ENCODE results near the gene NOLC1.

The NOLC1 gene

DNA sequence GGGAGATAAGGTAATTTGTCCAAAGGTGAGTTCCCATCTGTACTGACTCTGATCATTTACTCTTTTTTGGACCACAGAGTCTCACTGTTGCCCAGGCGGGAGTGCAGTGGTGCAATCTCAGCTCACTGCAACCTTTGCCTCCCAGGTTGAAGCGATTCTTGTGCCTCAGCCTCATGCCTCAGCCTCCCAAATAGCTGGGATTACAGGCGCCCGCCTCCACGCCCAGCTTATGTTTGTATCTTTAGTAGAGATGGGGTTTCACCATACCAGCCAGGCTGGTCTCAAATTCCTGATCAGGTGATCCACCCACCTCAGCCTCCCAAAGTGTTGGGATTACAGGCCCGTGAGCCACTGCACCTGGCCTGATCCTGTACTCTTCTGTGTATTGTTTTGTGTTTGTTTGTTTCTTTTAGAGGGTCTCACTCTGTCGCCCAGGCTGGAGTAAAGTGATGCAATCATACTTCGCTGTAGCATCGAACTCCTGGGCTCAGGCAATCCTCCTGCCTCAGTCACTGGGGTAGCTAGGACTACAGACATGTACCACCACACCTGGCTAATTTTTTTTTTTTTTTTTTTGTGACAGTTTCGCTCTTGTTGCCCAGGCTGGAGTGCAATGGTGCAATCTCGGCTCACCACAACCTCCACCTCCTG lies 2.4 kb downstream of the NOLC1 start:
- TF ChIP-seq, protein P1, sequence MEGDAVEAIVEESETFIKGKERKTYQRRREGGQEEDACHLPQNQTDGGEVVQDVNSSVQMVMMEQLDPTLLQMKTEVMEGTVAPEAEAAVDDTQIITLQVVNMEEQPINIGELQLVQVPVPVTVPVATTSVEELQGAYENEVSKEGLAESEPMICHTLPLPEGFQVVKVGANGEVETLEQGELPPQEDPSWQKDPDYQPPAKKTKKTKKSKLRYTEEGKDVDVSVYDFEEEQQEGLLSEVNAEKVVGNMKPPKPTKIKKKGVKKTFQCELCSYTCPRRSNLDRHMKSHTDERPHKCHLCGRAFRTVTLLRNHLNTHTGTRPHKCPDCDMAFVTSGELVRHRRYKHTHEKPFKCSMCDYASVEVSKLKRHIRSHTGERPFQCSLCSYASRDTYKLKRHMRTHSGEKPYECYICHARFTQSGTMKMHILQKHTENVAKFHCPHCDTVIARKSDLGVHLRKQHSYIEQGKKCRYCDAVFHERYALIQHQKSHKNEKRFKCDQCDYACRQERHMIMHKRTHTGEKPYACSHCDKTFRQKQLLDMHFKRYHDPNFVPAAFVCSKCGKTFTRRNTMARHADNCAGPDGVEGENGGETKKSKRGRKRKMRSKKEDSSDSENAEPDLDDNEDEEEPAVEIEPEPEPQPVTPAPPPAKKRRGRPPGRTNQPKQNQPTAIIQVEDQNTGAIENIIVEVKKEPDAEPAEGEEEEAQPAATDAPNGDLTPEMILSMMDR (IDR thresholded peaks at IDR 0.05; ENCODE audit: low read depth, low read length, missing control alignments), result no peak
- H3K4me3 ChIP-seq (replicated peaks; ENCODE audit: low read depth, low read length), result peak overlapping the region; percentile 76
- no peak for DNase-seq (ENCODE audit: extremely low read depth, low read depth)

DNA sequence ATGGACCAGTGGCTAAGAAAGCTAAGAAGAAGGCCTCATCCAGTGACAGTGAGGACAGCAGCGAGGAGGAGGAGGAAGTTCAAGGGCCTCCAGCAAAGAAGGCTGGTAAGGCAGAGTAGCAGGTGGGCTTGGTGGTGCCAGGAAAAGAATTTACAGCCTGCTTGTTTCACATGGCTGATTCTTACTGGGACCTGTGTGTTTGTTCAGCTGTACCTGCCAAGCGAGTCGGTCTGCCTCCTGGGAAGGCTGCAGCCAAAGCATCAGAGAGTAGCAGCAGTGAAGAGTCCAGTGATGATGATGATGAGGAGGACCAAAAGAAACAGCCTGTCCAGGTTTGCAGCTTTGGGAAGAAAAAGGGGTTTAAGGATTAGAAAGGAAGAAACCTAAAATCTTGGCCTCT lies 5.0 kb downstream of the NOLC1 start:
- no peak for DNase-seq (ENCODE audit: extremely low read depth, low read depth)
- no peak overlapping the region for H3K4me3 ChIP-seq (replicated peaks; ENCODE audit: low read depth, low read length)
- TF ChIP-seq, protein P1 (IDR thresholded peaks at IDR 0.05; ENCODE audit: low read depth, low read length, missing control alignments), result no peak

DNA sequence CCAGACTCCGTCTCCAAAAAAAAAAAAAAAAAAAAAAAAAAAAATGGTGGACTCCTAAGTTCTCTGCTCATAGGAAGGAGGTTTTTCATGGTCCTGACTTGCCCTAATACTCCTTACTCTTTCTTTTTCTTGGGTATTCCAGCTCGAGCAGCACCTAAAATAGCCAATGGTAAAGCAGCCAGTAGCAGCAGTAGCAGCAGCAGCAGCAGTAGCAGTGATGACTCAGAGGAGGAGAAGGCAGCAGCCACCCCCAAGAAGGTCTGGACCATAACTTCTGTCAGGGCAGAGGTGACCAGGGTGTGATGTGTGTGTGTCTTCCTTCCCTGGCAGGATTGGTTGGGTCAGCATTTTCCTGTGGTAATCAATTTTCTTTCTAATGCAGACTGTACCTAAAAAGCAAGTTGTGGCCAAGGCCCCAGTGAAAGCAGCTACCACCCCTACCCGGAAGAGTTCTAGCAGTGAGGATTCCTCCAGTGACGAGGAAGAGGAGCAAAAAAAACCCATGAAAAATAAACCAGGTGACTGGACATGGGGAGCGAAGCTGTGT lies 6.9 kb downstream of the NOLC1 start:
- DNase-seq (ENCODE audit: extremely low read depth, low read depth), result no peak
- TF ChIP-seq, protein P1 (IDR thresholded peaks at IDR 0.05; ENCODE audit: low read depth, low read length, missing control alignments), result no peak
- no peak overlapping the region for H3K4me3 ChIP-seq (replicated peaks; ENCODE audit: low read depth, low read length)

- no peak overlapping the region for H3K4me3 ChIP-seq (replicated peaks; ENCODE audit: low read depth, low read length)
- DNase-seq (ENCODE audit: extremely low read depth, low read depth), result no peak
- TF ChIP-seq, protein P1 (IDR thresholded peaks at IDR 0.05; ENCODE audit: low read depth, low read length, missing control alignments), result no peak
Measured at GRCh38 chr10:102159831-102160230, 7.6 kb downstream of the NOLC1 start.

DNA sequence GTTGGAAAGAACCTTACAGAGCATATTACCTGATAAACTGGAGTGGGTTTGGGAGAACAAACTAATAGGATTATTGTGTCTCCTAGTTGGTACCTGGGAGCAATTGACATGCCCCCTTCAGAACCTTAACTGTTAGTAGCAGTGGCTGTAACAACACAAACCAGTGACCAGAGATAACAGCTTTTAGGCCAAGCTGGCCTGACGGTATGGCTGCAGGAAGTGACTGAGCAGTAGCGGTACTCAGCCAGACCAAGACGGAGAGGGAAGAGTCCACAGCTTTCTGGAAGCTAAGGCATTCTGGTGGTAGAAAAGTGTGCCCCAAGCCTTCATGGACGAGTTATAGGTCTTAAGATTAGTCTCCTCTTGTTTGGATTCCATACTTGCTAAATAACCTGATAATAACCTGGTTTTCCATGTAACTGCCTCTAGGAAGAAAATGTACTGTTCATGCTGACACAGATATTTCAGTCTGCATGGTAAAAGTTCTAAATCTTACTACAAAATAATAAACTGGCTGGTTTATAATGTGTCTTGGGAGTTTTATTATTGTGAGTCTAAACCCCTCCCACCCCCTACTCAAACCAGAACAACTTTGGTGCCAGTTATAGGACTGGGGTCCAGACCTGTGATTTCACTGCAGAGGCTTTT lies 11.3 kb downstream of the NOLC1 start:
- TF ChIP-seq, protein P1 (IDR thresholded peaks at IDR 0.05; ENCODE audit: low read depth, low read length, missing control alignments), result no peak
- no peak for DNase-seq (ENCODE audit: extremely low read depth, low read depth)
- no peak overlapping the region for H3K4me3 ChIP-seq (replicated peaks; ENCODE audit: low read depth, low read length)

DNA sequence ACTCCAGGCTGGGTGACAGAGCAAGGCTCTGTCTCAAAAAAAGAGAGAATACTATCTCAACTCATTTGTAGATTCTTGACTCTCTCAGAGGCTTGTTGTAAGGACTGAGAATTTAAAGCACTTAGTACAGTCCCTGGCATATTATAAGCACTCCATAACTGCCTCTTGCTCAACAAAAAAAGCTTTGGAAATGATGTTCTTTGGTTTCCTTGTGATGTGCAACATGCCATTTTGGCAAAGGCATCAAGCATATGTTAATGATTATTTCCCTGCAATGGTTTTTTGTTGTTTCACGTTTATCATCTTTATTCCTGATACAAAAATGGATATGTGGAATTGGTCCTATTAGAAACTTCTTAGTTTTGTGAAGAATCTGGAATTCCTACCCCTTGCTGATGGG lies 15.7 kb downstream of the NOLC1 start:
- no peak overlapping the region for H3K4me3 ChIP-seq (replicated peaks; ENCODE audit: low read depth, low read length)
- TF ChIP-seq, protein P1 (IDR thresholded peaks at IDR 0.05; ENCODE audit: low read depth, low read length, missing control alignments), result no peak
- DNase-seq (ENCODE audit: extremely low read depth, low read depth), result no peak

Data from HFF-Myc (cell line).